GM21447 (cell line): Measurements from ENCODE around the gene TM2D1.
A peak's percentile ranks its signal among the peaks of the same experiment; 100 is the strongest.

ENCODE experiments used
- ATAC-seq: cut with Tn5 transposase; IDR thresholded peaks from one replicate; pipeline ENCODE4 v1.9.1; 2021; ENCODE audit not compliant: unreplicated experiment

TM2D1 gene

GRCh38 chr1:61645476-61645875, 79.5 kb downstream of the TM2D1 start:
- no peak for ATAC-seq

- ATAC-seq, result no peak
These were observed 80.6 kb downstream of the TM2D1 start for GRCh38 chr1:61644303-61644702.

GRCh38 chr1:61642475-61643232, 82.3 kb downstream of the TM2D1 start:
- ATAC-seq, result no peak

GRCh38 chr1:61641578-61642336, 83.2 kb downstream of the TM2D1 start:
- peak; percentile 92 for ATAC-seq

- ATAC-seq, result no peak
These were observed 84.1 kb downstream of the TM2D1 start for GRCh38 chr1:61640531-61641530.

- no peak for ATAC-seq
These were observed 85.2 kb downstream of the TM2D1 start for GRCh38 chr1:61639608-61640336.

- no peak for ATAC-seq
These were observed 85.9 kb downstream of the TM2D1 start for GRCh38 chr1:61638911-61639605.

- no peak for ATAC-seq
These were observed 86.6 kb downstream of the TM2D1 start for GRCh38 chr1:61638296-61638695.

GRCh38 chr1:61637470-61637869, 87.5 kb downstream of the TM2D1 start:
- ATAC-seq, result no peak

GRCh38 chr1:61636814-61637213, 88.1 kb downstream of the TM2D1 start:
- ATAC-seq, result no peak

GRCh38 chr1:61636376-61636775, 88.6 kb downstream of the TM2D1 start:
- no peak for ATAC-seq

GRCh38 chr1:61635557-61635956, 89.4 kb downstream of the TM2D1 start:
- no peak for ATAC-seq

- ATAC-seq, result no peak
These were observed 93.5 kb downstream of the TM2D1 start for GRCh38 chr1:61631436-61631835.
